Neural crest cell (in vitro differentiated cells): ENCODE measurements around the gene TSHZ2. TPM values are rescaled to one million over a fixed set of nuclear protein-coding genes. Genes with fewer than 3 reads are reported as not detected.

Source experiments
- DNase-seq: peaks from one replicate; pipeline ENCODE4 v3.0.0; 2021; ENCODE audit warnings: low read depth, mixed read lengths, low spot score
- H3K27ac Mint-ChIP-seq: one replicate; pipeline ENCODE4 v1.8.0; 2021; ENCODE audit warnings: mild to moderate bottlenecking, mixed read lengths; ENCODE audit not compliant: unreplicated experiment
- H3K27me3 Mint-ChIP-seq: 2 replicates; pipeline ENCODE4 v1.8.0; 2021; ENCODE audit warnings: low read depth, mild to moderate bottlenecking, mixed read lengths
- H3K36me3 Mint-ChIP-seq: 2 replicates; pipeline ENCODE4 v1.8.0; 2021; ENCODE audit warnings: low read depth, mild to moderate bottlenecking, mixed read lengths
- H3K4me1 Mint-ChIP-seq: 2 replicates; pipeline ENCODE4 v1.8.0; 2021; ENCODE audit warnings: mixed read lengths
- H3K4me3 Mint-ChIP-seq: one replicate; pipeline ENCODE4 v1.8.0; 2021; ENCODE audit warnings: mild to moderate bottlenecking, mixed read lengths
- H3K9me3 Mint-ChIP-seq: 2 replicates; pipeline ENCODE4 v1.8.0; 2021; ENCODE audit warnings: mixed read lengths
- total RNA-seq: library from RNA; stranded (reverse); gene quantifications from 2 replicates; pipeline ENCODE4 v1.2.1, GENCODE V29; 2021
- TF ChIP-seq, protein P1 (sequence below): fragments of 200-600 bp; sonication (generic); conservative IDR thresholded peaks from 2 replicates; pipeline ENCODE4 v1.5.0; 2021; ENCODE audit warnings: antibody characterized with exemption, mild to moderate bottlenecking

TSHZ2 gene
- total RNA-seq, 1 donor from 2014 or later, result 6.4 TPM

- peaks cover 6% of the 10 kb centered on the region for H3K4me1 Mint-ChIP-seq
Measured at GRCh38 chr20:53243152-53243551, 271.0 kb downstream of the TSHZ2 start.

GRCh38 chr20:53244711-53245110 is 272.6 kb downstream of the TSHZ2 start:
- no peak overlapping the region for H3K27ac Mint-ChIP-seq
- H3K27me3 Mint-ChIP-seq, result peaks cover 8% of the 10 kb centered on the region
- TF ChIP-seq, protein P1, sequence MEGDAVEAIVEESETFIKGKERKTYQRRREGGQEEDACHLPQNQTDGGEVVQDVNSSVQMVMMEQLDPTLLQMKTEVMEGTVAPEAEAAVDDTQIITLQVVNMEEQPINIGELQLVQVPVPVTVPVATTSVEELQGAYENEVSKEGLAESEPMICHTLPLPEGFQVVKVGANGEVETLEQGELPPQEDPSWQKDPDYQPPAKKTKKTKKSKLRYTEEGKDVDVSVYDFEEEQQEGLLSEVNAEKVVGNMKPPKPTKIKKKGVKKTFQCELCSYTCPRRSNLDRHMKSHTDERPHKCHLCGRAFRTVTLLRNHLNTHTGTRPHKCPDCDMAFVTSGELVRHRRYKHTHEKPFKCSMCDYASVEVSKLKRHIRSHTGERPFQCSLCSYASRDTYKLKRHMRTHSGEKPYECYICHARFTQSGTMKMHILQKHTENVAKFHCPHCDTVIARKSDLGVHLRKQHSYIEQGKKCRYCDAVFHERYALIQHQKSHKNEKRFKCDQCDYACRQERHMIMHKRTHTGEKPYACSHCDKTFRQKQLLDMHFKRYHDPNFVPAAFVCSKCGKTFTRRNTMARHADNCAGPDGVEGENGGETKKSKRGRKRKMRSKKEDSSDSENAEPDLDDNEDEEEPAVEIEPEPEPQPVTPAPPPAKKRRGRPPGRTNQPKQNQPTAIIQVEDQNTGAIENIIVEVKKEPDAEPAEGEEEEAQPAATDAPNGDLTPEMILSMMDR, result no peak
- H3K4me3 Mint-ChIP-seq, result no peak overlapping the region
- peaks cover 12% of the 10 kb centered on the region for H3K4me1 Mint-ChIP-seq
- peaks cover 4% of the 10 kb centered on the region for H3K9me3 Mint-ChIP-seq
- DNase-seq, result no peak
- no peaks in the 10 kb centered on the region for H3K36me3 Mint-ChIP-seq

More at GRCh38 chr20:53243152-53243551, 271.0 kb downstream of the TSHZ2 start:
- no peaks in the 10 kb centered on the region for H3K36me3 Mint-ChIP-seq
- TF ChIP-seq, protein P1, result no peak
- no peak overlapping the region for H3K4me3 Mint-ChIP-seq
- H3K9me3 Mint-ChIP-seq, result peaks cover 4% of the 10 kb centered on the region
- no peak overlapping the region for H3K27ac Mint-ChIP-seq
- DNase-seq, result no peak
- H3K27me3 Mint-ChIP-seq, result peaks cover 8% of the 10 kb centered on the region

- no peak for DNase-seq
- Mint-ChIP-seq H3K9me3 (peaks cover 4% of the 10 kb centered on the region), H3K4me3 (no peak overlapping the region), H3K4me1 (peaks cover 21% of the 10 kb centered on the region), H3K27me3 (peaks cover 5% of the 10 kb centered on the region), H3K36me3 (no peaks in the 10 kb centered on the region), H3K27ac (no peak overlapping the region)
- TF ChIP-seq, protein P1, result no peak
Measured at GRCh38 chr20:53245574-53245973, 273.4 kb downstream of the TSHZ2 start.

- TF ChIP-seq, protein P1, result no peak
- Mint-ChIP-seq H3K4me1 (peaks cover 33% of the 10 kb centered on the region), H3K9me3 (peaks cover 4% of the 10 kb centered on the region), H3K27ac (no peak overlapping the region), H3K27me3 (no peaks in the 10 kb centered on the region), H3K4me3 (no peak overlapping the region), H3K36me3 (no peaks in the 10 kb centered on the region)
- no peak for DNase-seq
Measured at GRCh38 chr20:53247468-53248103, 275.4 kb downstream of the TSHZ2 start.

- H3K36me3 Mint-ChIP-seq, result peaks cover 12% of the 10 kb centered on the region
- no peak for DNase-seq
- H3K9me3 Mint-ChIP-seq, result no peaks in the 10 kb centered on the region
- no peak overlapping the region for H3K4me3 Mint-ChIP-seq
- peaks cover 28% of the 10 kb centered on the region for H3K4me1 Mint-ChIP-seq
- TF ChIP-seq, protein P1, result no peak
- H3K27ac Mint-ChIP-seq, result no peak overlapping the region
- no peaks in the 10 kb centered on the region for H3K27me3 Mint-ChIP-seq
Measured at GRCh38 chr20:53250456-53250855, 278.3 kb downstream of the TSHZ2 start.
